C4-2B (cell line): ENCODE data around the gene MPP2.

Source experiments
- ZFX ChIP-seq: fragments of 450-650 bp; IDR thresholded peaks from 2 replicates; pipeline ENCODE4 v1.6.1; 2017
- TF ChIP-seq, protein P1 (sequence below): fragments of 450-650 bp; conservative IDR thresholded peaks from 2 replicates; pipeline ENCODE4 v1.5.1; 2017; ENCODE audit warnings: mild to moderate bottlenecking

DNA sequence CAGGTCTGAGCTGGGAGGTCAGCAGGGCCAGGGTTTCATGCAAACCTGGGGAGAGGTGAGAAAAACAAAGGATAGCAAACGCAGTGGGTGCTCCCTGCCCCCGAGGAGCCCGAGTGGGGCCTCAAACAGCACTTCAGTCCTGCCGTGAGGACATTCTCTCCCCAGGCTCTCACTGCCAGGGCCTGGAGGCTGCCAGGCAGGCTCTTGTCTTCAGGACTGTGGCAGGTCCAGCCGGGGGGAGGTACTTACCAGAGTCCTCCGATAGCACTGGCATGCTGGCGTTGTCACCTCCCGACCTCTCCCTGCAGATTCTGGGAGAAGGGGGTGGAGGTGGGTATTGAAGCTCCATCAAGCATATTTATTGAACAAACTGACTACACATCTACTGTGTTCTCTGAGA, 75.7 kb downstream of the MPP2 start:
- TF ChIP-seq, protein P1, sequence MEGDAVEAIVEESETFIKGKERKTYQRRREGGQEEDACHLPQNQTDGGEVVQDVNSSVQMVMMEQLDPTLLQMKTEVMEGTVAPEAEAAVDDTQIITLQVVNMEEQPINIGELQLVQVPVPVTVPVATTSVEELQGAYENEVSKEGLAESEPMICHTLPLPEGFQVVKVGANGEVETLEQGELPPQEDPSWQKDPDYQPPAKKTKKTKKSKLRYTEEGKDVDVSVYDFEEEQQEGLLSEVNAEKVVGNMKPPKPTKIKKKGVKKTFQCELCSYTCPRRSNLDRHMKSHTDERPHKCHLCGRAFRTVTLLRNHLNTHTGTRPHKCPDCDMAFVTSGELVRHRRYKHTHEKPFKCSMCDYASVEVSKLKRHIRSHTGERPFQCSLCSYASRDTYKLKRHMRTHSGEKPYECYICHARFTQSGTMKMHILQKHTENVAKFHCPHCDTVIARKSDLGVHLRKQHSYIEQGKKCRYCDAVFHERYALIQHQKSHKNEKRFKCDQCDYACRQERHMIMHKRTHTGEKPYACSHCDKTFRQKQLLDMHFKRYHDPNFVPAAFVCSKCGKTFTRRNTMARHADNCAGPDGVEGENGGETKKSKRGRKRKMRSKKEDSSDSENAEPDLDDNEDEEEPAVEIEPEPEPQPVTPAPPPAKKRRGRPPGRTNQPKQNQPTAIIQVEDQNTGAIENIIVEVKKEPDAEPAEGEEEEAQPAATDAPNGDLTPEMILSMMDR = no peak
- no peak for TF ChIP-seq ZFX
